ENCODE results near the gene COG5.

The COG5 gene

DNA sequence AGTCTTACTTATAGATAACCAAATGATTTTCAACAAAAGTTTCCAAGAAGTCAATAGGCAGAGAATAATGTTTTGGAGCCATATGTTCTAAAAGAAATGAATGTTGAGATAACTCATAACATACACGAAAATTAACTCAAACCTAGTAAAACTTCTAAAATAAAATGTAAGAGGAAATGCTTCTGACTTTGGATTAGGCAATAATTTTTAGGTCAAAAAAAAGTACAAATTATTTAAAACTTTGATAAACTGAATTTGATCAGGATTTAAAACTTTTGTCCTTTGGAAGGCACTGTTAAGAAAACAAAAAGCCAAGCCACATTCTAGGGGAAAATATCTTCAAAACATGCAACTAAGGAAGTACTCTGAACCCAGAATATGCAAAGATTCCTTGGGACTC lies 242.1 kb downstream of the COG5 start:
- no peak overlapping the region for H3K27ac ChIP-seq
- TF ChIP-seq, protein P1, sequence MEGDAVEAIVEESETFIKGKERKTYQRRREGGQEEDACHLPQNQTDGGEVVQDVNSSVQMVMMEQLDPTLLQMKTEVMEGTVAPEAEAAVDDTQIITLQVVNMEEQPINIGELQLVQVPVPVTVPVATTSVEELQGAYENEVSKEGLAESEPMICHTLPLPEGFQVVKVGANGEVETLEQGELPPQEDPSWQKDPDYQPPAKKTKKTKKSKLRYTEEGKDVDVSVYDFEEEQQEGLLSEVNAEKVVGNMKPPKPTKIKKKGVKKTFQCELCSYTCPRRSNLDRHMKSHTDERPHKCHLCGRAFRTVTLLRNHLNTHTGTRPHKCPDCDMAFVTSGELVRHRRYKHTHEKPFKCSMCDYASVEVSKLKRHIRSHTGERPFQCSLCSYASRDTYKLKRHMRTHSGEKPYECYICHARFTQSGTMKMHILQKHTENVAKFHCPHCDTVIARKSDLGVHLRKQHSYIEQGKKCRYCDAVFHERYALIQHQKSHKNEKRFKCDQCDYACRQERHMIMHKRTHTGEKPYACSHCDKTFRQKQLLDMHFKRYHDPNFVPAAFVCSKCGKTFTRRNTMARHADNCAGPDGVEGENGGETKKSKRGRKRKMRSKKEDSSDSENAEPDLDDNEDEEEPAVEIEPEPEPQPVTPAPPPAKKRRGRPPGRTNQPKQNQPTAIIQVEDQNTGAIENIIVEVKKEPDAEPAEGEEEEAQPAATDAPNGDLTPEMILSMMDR (IDR thresholded peaks at IDR 0.05): no peak
- no peaks in the 10 kb centered on the region for H3K36me3 ChIP-seq
- H3K9me3 ChIP-seq: no peaks in the 10 kb centered on the region
- H3K4me1 ChIP-seq (ENCODE audit: control insufficient read depth in 1 of 2, insufficient read depth in 1 of 2, low read depth in 1 of 2, low read length in 1 of 2): no peaks in the 10 kb centered on the region
- no peaks in the 10 kb centered on the region for H3K27me3 ChIP-seq
- no peak overlapping the region for H3K4me3 ChIP-seq (ENCODE audit: low read depth in 1 of 2, low read length in 1 of 2)

DNA sequence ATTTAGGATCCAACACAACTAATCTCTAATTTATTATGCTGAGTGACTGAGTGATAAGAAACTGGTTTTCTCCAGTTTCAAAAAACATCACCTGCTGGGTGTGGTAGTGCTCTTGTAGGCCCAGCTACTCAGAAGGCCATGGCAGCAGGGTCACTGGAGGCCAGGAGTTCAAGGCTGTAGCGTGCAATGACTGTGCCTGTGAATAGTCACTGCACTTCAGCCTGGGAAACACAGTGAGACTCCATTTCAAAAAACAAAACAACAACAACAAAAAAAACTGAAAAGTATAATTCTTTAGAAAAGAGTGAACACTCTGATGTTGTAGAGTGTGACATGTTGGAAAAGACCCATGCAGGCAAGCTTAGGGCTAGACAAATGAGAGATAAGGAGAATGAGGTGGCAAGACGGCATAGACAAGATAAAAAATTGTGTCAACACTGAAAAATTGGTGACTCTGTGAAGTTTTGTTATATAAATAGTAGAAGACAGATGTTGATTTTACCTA lies 243.9 kb downstream of the COG5 start:
- TF ChIP-seq, protein P1 (IDR thresholded peaks at IDR 0.05): no peak
- no peak overlapping the region for H3K27ac ChIP-seq
- H3K4me1 ChIP-seq (ENCODE audit: control insufficient read depth in 1 of 2, insufficient read depth in 1 of 2, low read depth in 1 of 2, low read length in 1 of 2): no peaks in the 10 kb centered on the region
- no peaks in the 10 kb centered on the region for H3K36me3 ChIP-seq
- H3K4me3 ChIP-seq (ENCODE audit: low read depth in 1 of 2, low read length in 1 of 2): no peak overlapping the region
- H3K9me3 ChIP-seq: no peaks in the 10 kb centered on the region
- no peaks in the 10 kb centered on the region for H3K27me3 ChIP-seq

DNA sequence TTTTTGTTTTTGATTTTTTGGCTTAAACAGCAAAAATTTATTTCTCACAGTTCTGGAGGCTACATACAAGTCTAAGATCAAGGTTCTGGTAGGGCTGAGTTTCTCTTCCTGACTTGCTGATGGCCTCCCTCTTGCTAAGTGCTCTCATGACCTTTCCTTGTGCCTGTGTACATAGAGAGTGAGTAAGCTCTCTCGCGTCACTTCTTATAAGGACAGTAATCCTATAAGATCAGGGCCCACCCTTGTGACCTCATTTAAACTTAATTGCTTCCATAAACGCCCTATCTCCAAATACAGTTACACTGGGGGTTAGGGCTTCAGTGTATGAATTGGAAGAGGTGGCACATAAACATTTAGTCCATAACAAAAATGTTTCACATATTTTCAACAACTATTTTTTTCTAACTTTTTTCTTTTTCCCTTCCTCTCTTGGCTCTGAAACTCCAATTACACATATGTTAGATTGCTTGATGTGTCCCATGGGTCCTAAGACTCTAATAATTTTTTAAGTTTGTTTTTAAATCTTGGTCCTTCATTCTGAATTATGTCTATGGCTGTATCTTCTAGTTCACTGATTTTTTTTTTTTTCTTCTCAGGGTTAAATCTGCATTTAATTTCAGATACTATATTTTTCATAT lies 245.1 kb downstream of the COG5 start:
- no peaks in the 10 kb centered on the region for H3K9me3 ChIP-seq
- H3K4me1 ChIP-seq (ENCODE audit: control insufficient read depth in 1 of 2, insufficient read depth in 1 of 2, low read depth in 1 of 2, low read length in 1 of 2): no peaks in the 10 kb centered on the region
- no peak overlapping the region for H3K4me3 ChIP-seq (ENCODE audit: low read depth in 1 of 2, low read length in 1 of 2)
- no peaks in the 10 kb centered on the region for H3K27me3 ChIP-seq
- H3K36me3 ChIP-seq: no peaks in the 10 kb centered on the region
- TF ChIP-seq, protein P1 (IDR thresholded peaks at IDR 0.05): no peak
- H3K27ac ChIP-seq: no peak overlapping the region

DNA sequence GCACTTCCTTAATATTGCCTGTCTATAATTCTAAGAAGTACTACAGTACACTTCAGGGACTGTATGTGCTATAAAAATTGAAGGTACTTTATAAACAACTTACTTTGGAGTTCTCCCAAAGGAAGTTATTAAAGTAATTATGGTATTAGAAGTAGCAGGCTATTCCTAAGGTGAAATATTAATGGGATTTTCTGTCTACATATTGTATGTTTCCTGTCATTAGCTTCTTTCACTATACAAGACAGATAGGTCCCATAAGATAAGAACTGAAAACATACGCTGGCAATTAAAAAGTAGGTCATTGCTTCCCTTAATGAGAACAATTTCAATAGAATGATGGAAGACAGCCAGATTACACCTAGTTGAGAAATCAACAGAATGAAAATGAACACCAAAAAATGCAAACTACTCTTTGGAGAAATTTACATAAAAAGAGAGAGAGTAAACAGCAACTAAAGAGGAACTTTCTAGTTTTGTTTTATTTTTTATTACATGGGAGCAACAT lies 248.0 kb downstream of the COG5 start:
- Histone ChIP-seq H3K4me1 (ENCODE audit: control insufficient read depth in 1 of 2, insufficient read depth in 1 of 2, low read depth in 1 of 2, low read length in 1 of 2) (no peaks in the 10 kb centered on the region), H3K27ac (no peak overlapping the region), H3K9me3 (no peaks in the 10 kb centered on the region), H3K36me3 (no peaks in the 10 kb centered on the region), H3K4me3 (ENCODE audit: low read depth in 1 of 2, low read length in 1 of 2) (no peak overlapping the region), H3K27me3 (no peaks in the 10 kb centered on the region)
- TF ChIP-seq, protein P1 (IDR thresholded peaks at IDR 0.05): no peak

DNA sequence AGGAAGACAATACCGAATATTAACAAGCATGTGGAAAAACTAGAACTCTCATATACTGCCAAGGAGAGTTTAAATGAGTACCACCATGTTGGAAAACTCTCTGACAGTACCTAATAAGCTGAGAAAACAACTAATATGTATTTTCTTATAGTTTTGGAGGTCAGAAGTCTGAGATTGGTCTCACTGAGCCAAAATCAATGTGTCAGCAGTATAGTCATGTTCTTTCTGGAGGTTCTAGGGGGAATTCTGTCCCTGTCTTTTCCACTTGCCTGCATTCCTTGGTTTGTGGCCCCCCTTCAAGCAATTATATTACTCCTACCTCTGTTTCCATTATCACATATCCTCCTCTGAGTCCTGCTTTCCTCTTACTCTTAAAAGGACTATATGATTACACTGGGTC lies 250.4 kb downstream of the COG5 start:
- H3K4me3 ChIP-seq (ENCODE audit: low read depth in 1 of 2, low read length in 1 of 2): no peak overlapping the region
- H3K9me3 ChIP-seq: no peaks in the 10 kb centered on the region
- no peaks in the 10 kb centered on the region for H3K36me3 ChIP-seq
- no peak overlapping the region for H3K27ac ChIP-seq
- no peaks in the 10 kb centered on the region for H3K4me1 ChIP-seq (ENCODE audit: control insufficient read depth in 1 of 2, insufficient read depth in 1 of 2, low read depth in 1 of 2, low read length in 1 of 2)
- TF ChIP-seq, protein P1 (IDR thresholded peaks at IDR 0.05): no peak
- H3K27me3 ChIP-seq: no peaks in the 10 kb centered on the region

Data from neutrophil (primary cell).